GM23248 (cell line): Measurements from ENCODE around the gene PNLIPRP1. TPM values are rescaled to one million over a fixed set of nuclear protein-coding genes. Genes with fewer than 3 reads are reported as not detected.

Experiments
- DNase-seq: peaks from one replicate; pipeline ENCODE4 v3.0.0-alpha.2; 2015
- H2AFZ ChIP-seq: fragments of 200-600 bp; sonication (generic); 2 replicates; pipeline ENCODE4 v1.6.1; 2016; ENCODE audit warnings: antibody characterized with exemption
- H3F3A ChIP-seq: fragments of 200-600 bp; sonication (generic); 2 replicates; pipeline ENCODE4 v1.6.1; 2016; ENCODE audit warnings: mild to moderate bottlenecking, antibody characterized with exemption, mixed run types; ENCODE audit not compliant: insufficient read depth
- H3K27ac ChIP-seq: fragments of 200-600 bp; sonication (generic); 2 replicates; pipeline ENCODE4 v1.5.1; 2016; ENCODE audit warnings: mild to moderate bottlenecking
- H3K27me3 ChIP-seq: fragments of 200-600 bp; sonication (generic); replicated peaks from 2 replicates; pipeline ENCODE4 v1.6.1; 2016; ENCODE audit warnings: mild to moderate bottlenecking; ENCODE audit not compliant: insufficient read depth
- H3K36me3 ChIP-seq: fragments of 200-600 bp; sonication (generic); 2 replicates; pipeline ENCODE4 v1.6.1; 2016; ENCODE audit warnings: low read depth, mild to moderate bottlenecking
- H3K4me1 ChIP-seq: fragments of 200-600 bp; sonication (generic); 2 replicates; pipeline ENCODE4 v1.6.1; 2016; ENCODE audit warnings: mild to moderate bottlenecking; ENCODE audit not compliant: insufficient read depth
- H3K4me2 ChIP-seq: fragments of 200-600 bp; sonication (generic); one replicate; pipeline ENCODE4 v1.6.1; 2016; ENCODE audit warnings: mild to moderate bottlenecking; ENCODE audit not compliant: unreplicated experiment
- H3K4me3 ChIP-seq: fragments of 200-600 bp; sonication (generic); 2 replicates; pipeline ENCODE4 v1.5.1; 2016; ENCODE audit warnings: mild to moderate bottlenecking
- H3K79me2 ChIP-seq: fragments of 200-600 bp; sonication (generic); 2 replicates; pipeline ENCODE4 v1.6.1; 2016; ENCODE audit warnings: mild to moderate bottlenecking; ENCODE audit not compliant: insufficient read depth
- H3K9ac ChIP-seq: fragments of 200-600 bp; sonication (generic); 2 replicates; pipeline ENCODE4 v1.6.1; 2016; ENCODE audit warnings: mild to moderate bottlenecking
- H3K9me2 ChIP-seq: fragments of 200-600 bp; sonication (generic); 2 replicates; pipeline ENCODE4 v1.6.1; 2016; ENCODE audit warnings: mixed run types, mild to moderate bottlenecking, moderate library complexity; ENCODE audit not compliant: insufficient read depth
- H3K9me3 ChIP-seq: fragments of 200-600 bp; sonication (generic); one replicate; pipeline ENCODE4 v1.6.1; 2017; ENCODE audit warnings: low read depth
- H4K20me1 ChIP-seq: fragments of 200-600 bp; sonication (generic); 2 replicates; pipeline ENCODE4 v1.6.0; 2016; ENCODE audit not compliant: insufficient read depth
- EZH2 ChIP-seq: fragments of 200-600 bp; sonication (generic); IDR thresholded peaks from 2 replicates; pipeline ENCODE4 v1.6.1; 2018; ENCODE audit warnings: antibody characterized with exemption, mild to moderate bottlenecking; ENCODE audit not compliant: insufficient read depth, poor library complexity, severe bottlenecking
- EZH2phosphoT487 ChIP-seq: fragments of 200-600 bp; sonication (generic); IDR thresholded peaks from 2 replicates; pipeline ENCODE4 v1.6.1; 2018; ENCODE audit warnings: antibody characterized with exemption, moderate library complexity, mild to moderate bottlenecking, low read depth; ENCODE audit not compliant: insufficient read depth
- WGBS, 2 experiments: methylation state at CpG; one replicate each; pipeline ENCODE4 v1.1.6; 2015 to 2017; ENCODE audit warnings: low lambda C conversion rate in 2 of 2, low coverage in 1 of 2; ENCODE audit errors: missing lambda C conversion rate in 2 of 2; 5-methylcytosine and 5-hydroxymethylcytosine counted together
- in situ Hi-C: fragments of 300-500 bp; cut with MboI; formaldehyde crosslinking; loops from 2 replicates; pipeline ENCODE4 v1.15.0; 2020
- polyA plus RNA-seq: library from polyadenylated mRNA; unstranded; fragments of >200 nt; fragmentation: Nextera tagmentation; extraction: Ambion mirVana; gene quantifications from 2 replicates; pipeline ENCODE4 v1.2.1, GENCODE V29; 2016
- total RNA-seq: library from RNA; depleted of rRNA; stranded (reverse); fragments of >200 nt; shearing (Covaris generic); gene quantifications from 2 replicates; pipeline ENCODE4 v1.2.3, GENCODE V29; 2014; rRNA removed

PNLIPRP1 gene
- total and polyA plus RNA-seq, 2 experiments from 2014 or later: not detected

DNA sequence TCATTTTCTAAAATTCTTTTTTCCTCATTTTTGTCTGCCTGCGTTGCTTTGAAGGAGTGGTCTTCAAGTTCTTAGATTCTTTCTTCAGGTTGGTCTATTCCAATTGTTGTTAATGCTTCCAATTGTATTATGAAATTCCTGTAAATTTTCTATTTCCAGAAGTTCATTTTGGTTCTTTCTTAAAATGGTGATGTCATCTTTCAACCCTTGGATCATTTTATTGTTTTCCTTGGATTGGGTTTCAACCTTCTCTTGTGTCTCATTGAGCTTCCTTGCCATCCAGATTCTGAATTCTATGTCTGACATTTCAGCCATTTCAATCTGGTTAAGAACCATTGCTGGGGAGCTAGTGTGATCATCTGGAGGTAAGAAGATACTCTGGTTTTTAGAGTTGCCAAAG, 63.1 kb downstream of the PNLIPRP1 start:
- Histone ChIP-seq H3K27me3 (no peaks in the 10 kb centered on the region; the same call in none of the 2 replicates), H3F3A (no peaks in the 10 kb centered on the region), H3K9me2 (no peaks in the 10 kb centered on the region), H2AFZ (no peak overlapping the region), H3K36me3 (no peaks in the 10 kb centered on the region), H3K9me3 (no peaks in the 10 kb centered on the region), H3K4me3 (no peak overlapping the region), H3K79me2 (no peaks in the 10 kb centered on the region), H3K4me1 (no peaks in the 10 kb centered on the region), H3K27ac (no peak overlapping the region), H3K9ac (no peak overlapping the region), H3K4me2 (no peak overlapping the region), H4K20me1 (no peaks in the 10 kb centered on the region)
- 37 to 50% methylated on average over 1 of the region's 1 CpG for WGBS, 2 experiments
- in situ Hi-C loops: no loop called here
- no peak for DNase-seq
- TF ChIP-seq EZH2 (no peak), EZH2phosphoT487 (no peak)

DNA sequence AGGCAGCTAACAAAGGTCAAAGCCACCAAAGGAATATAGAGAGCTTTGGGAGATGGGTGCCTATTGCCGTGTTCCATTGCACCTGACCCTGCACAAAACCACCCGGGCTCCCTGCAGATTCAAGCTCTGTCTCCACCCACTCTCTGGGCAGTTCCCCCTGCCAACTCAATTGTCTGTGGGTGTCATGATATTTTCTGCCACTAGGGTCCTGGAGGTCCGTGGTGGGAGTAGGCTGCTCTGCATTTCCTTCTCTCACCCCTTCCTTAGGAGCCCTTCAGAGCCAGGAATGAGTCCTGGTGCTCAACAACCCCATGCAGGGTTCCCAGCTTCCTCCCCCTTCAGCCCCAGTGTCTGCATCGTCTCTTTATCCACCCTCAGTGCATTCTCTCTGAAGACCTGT, 64.1 kb downstream of the PNLIPRP1 start:
- Histone ChIP-seq H3K4me2 (no peak overlapping the region), H3K9me2 (no peaks in the 10 kb centered on the region), H3K27ac (no peak overlapping the region), H3K4me3 (no peak overlapping the region), H3K36me3 (no peaks in the 10 kb centered on the region), H3F3A (no peaks in the 10 kb centered on the region), H3K9me3 (no peaks in the 10 kb centered on the region), H4K20me1 (no peaks in the 10 kb centered on the region), H3K4me1 (no peaks in the 10 kb centered on the region), H3K9ac (no peak overlapping the region), H3K27me3 (no peaks in the 10 kb centered on the region; the same call in none of the 2 replicates), H2AFZ (no peak overlapping the region), H3K79me2 (no peaks in the 10 kb centered on the region)
- DNase-seq: no peak
- TF ChIP-seq EZH2phosphoT487: no peak
- TF ChIP-seq EZH2: no peak
- WGBS, 2 experiments: 12 to 16% methylated on average over 4 of the region's 4 CpGs
- in situ Hi-C loops: no loop called here

DNA sequence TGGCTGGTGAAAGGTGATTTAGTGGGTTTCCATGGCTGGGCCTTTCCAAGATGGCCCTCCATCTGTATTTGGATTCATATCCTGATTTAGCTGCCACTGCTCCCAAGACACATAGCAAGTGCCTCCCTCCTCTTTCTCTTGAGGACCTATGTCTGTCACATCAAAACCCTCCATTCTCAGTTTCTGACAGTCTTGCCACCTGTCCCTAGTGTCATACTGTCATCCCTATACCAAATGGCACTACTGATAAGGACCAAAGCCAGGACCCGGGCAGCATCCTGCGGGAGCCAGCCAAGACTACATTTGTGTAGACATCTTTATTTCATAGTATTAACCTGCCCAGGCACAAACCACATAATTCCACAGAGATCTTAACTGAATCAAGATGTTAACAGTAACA, 64.8 kb downstream of the PNLIPRP1 start:
- TF ChIP-seq EZH2 (no peak), EZH2phosphoT487 (no peak)
- 25 to 31% methylated on average over 2 of the region's 2 CpGs for WGBS, 2 experiments
- no peaks in the 10 kb centered on the region for H3K4me1 ChIP-seq
- H3K9me3 ChIP-seq: no peaks in the 10 kb centered on the region
- no peaks in the 10 kb centered on the region for H3F3A ChIP-seq
- no peaks in the 10 kb centered on the region for H3K9me2 ChIP-seq
- DNase-seq: no peak
- H3K27me3 ChIP-seq: no peaks in the 10 kb centered on the region; the same call in none of the 2 replicates
- H3K9ac ChIP-seq: no peak overlapping the region
- H4K20me1 ChIP-seq: no peaks in the 10 kb centered on the region
- no peak overlapping the region for H3K27ac ChIP-seq
- no peaks in the 10 kb centered on the region for H3K36me3 ChIP-seq
- H2AFZ ChIP-seq: no peak overlapping the region
- no peaks in the 10 kb centered on the region for H3K79me2 ChIP-seq
- H3K4me2 ChIP-seq: no peak overlapping the region
- H3K4me3 ChIP-seq: no peak overlapping the region
- in situ Hi-C loops: no loop called here

DNA sequence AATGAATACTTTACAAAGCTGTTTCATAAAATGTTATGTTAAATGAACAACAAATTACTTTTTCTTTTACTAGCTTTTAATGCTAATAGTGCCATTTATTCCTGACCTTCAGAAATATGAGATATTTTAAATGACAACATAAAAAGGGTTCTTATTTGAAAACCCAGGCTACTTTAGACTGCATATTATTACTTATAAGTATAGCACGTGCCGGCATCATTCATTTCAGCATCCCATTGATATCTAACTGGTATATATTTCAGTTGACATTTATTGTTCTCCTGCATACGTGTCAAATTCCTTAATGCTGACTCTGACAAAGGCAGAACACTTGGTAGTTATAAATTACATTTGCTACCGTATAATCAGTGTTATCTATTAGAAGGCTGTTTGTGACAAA, 65.3 kb downstream of the PNLIPRP1 start:
- no peak overlapping the region for H3K4me2 ChIP-seq
- no peak for TF ChIP-seq EZH2
- no peak for TF ChIP-seq EZH2phosphoT487
- H3F3A ChIP-seq: no peaks in the 10 kb centered on the region
- no peaks in the 10 kb centered on the region for H3K36me3 ChIP-seq
- no peaks in the 10 kb centered on the region for H3K9me2 ChIP-seq
- no peaks in the 10 kb centered on the region for H3K4me1 ChIP-seq
- H3K27me3 ChIP-seq: no peaks in the 10 kb centered on the region; the same call in none of the 2 replicates
- H3K79me2 ChIP-seq: no peaks in the 10 kb centered on the region
- no peak overlapping the region for H3K4me3 ChIP-seq
- no peak overlapping the region for H3K27ac ChIP-seq
- H2AFZ ChIP-seq: no peak overlapping the region
- 36 to 38% methylated on average over 4 of the region's 4 CpGs for WGBS, 2 experiments
- H4K20me1 ChIP-seq: no peaks in the 10 kb centered on the region
- in situ Hi-C loops: no loop called here
- no peak for DNase-seq
- no peaks in the 10 kb centered on the region for H3K9me3 ChIP-seq
- H3K9ac ChIP-seq: no peak overlapping the region

DNA sequence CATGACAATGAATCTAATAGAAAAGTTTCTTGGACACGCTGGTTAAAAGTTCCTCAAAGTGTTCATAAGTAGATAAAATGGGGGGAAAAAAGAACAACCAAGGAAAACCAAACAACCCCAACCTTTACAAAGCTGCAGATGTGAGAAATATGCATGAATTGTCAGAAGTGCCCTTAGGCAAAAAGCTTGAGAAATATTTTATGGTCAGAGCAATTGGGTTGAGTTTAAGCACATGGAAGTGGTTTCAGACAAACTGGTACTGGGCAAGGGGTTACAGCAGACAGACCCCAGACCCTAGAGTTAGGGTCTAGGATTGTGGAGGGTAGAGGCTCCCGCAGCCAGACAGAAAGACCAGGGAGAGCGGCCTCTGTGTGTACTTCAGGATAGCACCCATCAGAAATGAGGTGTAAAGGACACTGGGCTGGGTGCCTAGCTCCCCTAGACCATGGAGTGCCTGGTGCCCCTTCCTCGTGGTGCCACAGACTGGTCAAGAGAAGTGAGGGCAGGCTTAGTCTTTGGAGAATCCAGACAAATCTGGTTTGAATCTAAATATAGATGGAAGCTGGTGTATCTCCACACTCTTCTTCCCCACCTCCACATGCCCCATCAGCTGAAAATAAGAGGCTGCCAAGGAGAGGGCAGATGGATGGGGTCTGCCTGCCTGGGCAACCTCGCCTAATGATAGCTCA, 67.2 kb downstream of the PNLIPRP1 start:
- no peak overlapping the region for H2AFZ ChIP-seq
- no peak overlapping the region for H3K4me3 ChIP-seq
- no peaks in the 10 kb centered on the region for H3K9me3 ChIP-seq
- H3K27ac ChIP-seq: no peak overlapping the region
- no peaks in the 10 kb centered on the region for H3K79me2 ChIP-seq
- no peaks in the 10 kb centered on the region for H3F3A ChIP-seq
- no peaks in the 10 kb centered on the region for H3K36me3 ChIP-seq
- no peaks in the 10 kb centered on the region for H3K4me1 ChIP-seq
- H3K9me2 ChIP-seq: no peaks in the 10 kb centered on the region
- WGBS, 2 experiments: 47 to 48% methylated on average over 5 of the region's 5 CpGs
- TF ChIP-seq EZH2phosphoT487 (no peak), EZH2 (no peak)
- H3K4me2 ChIP-seq: no peak overlapping the region
- no peak for DNase-seq
- H3K9ac ChIP-seq: no peak overlapping the region
- in situ Hi-C loops: no loop called here
- no peaks in the 10 kb centered on the region for H4K20me1 ChIP-seq
- no peaks in the 10 kb centered on the region; the same call in none of the 2 replicates for H3K27me3 ChIP-seq

Other genes starting within 250 kb of the PNLIPRP1 start
- gene PNLIPRP3, start 163.1 kb upstream of the PNLIPRP1 start, total RNA-seq: not detected in 2 replicates
- gene PNLIPRP3, start 163.1 kb upstream of the PNLIPRP1 start, polyA plus RNA-seq: not detected in 2 replicates
- gene PNLIP, start 45.0 kb upstream of the PNLIPRP1 start, total RNA-seq: not detected in 2 replicates
- not detected in 2 replicates for gene PNLIP, start 45.0 kb upstream of the PNLIPRP1 start, polyA plus RNA-seq
- gene PNLIPRP2, start 30.0 kb downstream of the PNLIPRP1 start, total RNA-seq: not detected in 2 replicates
- gene PNLIPRP2, start 30.0 kb downstream of the PNLIPRP1 start, polyA plus RNA-seq: not detected in 2 replicates
- 4.8 and 4.9 TPM in 2 replicates for gene HSPA12A, start 151.6 kb downstream of the PNLIPRP1 start, total RNA-seq
- 5.4 and 5.6 TPM in 2 replicates for gene HSPA12A, start 151.6 kb downstream of the PNLIPRP1 start, polyA plus RNA-seq